HepG2 (cell line): ENCODE data around the gene MOK. TPM values are rescaled to one million over a fixed set of nuclear protein-coding genes. Genes with fewer than 3 reads are reported as not detected.

Experiments used
- AGO2 ChIP-seq: fragments of 200-400 bp; formaldehyde crosslinking; optimal IDR thresholded peaks from 2 replicates; pipeline ENCODE3; 2017; ENCODE audit warnings: mild to moderate bottlenecking, low read depth, low read length, moderate library complexity
- ATF7-NPFF ChIP-seq: sonication (generic); formaldehyde crosslinking; IDR thresholded peaks from 2 replicates; pipeline ENCODE4 v1.8.1; 2023; ENCODE audit warnings: mild to moderate bottlenecking, low read depth, missing genetic modification reagents, moderate library complexity
- BORCS8-MEF2B ChIP-seq: sonication (generic); formaldehyde crosslinking; IDR thresholded peaks from 2 replicates; pipeline ENCODE4 v1.8.0; 2022; ENCODE audit warnings: mild to moderate bottlenecking, missing genetic modification reagents
- BRCA1 ChIP-seq: sonication (generic); formaldehyde crosslinking; IDR thresholded peaks from 2 replicates; pipeline ENCODE4 v1.4.0; 2020; ENCODE audit warnings: missing genetic modification reagents
- FOXC1 ChIP-seq: sonication (generic); formaldehyde crosslinking; IDR thresholded peaks from 2 replicates; pipeline ENCODE4 v1.8.0; 2022; ENCODE audit warnings: mild to moderate bottlenecking, missing genetic modification reagents, borderline replicate concordance
- KAT7 ChIP-seq: IDR thresholded peaks from 2 replicates; pipeline ENCODE4 v1.6.1; 2018; ENCODE audit warnings: borderline replicate concordance, missing compliant biosample characterization
- MXD1 ChIP-seq: sonication (generic); formaldehyde crosslinking; IDR thresholded peaks from 2 replicates; pipeline ENCODE4 v1.4.0; 2020; ENCODE audit warnings: mild to moderate bottlenecking, missing genetic modification reagents
- MYC ChIP-seq: sonication (generic); formaldehyde crosslinking; IDR thresholded peaks from 2 replicates; pipeline ENCODE4 v1.9.0; 2021; ENCODE audit warnings: missing genetic modification reagents, borderline replicate concordance
- NFATC3 ChIP-seq: sonication (generic); formaldehyde crosslinking; IDR thresholded peaks from 2 replicates; pipeline ENCODE4 v1.5.1; 2020; ENCODE audit warnings: mild to moderate bottlenecking, missing genetic modification reagents
- NFKB2 ChIP-seq: sonication (generic); formaldehyde crosslinking; IDR thresholded peaks from 2 replicates; pipeline ENCODE4 v1.4.0; 2020; ENCODE audit warnings: missing genetic modification reagents, borderline replicate concordance
- REPIN1 ChIP-seq: sonication (generic); formaldehyde crosslinking; IDR thresholded peaks from 2 replicates; pipeline ENCODE4 v1.8.0; 2022; ENCODE audit warnings: missing genetic modification reagents, low read depth, mild to moderate bottlenecking, borderline replicate concordance
- RFX3 ChIP-seq: IDR thresholded peaks from 2 replicates; pipeline ENCODE4 v1.6.1; 2016; ENCODE audit warnings: missing biosample characterization, missing genetic modification reagents
- TAF15 ChIP-seq: fragments of 200-400 bp; formaldehyde crosslinking; IDR thresholded peaks from one replicate; pipeline ENCODE4 v1.6.1; 2018; ENCODE audit warnings: mild to moderate bottlenecking, low read depth, low read length; ENCODE audit not compliant: poor library complexity, severe bottlenecking
- TP53 ChIP-seq: sonication (generic); formaldehyde crosslinking; conservative IDR thresholded peaks from 2 replicates; pipeline ENCODE4 v1.4.0; 2020; ENCODE audit warnings: missing genetic modification reagents
- ZC3H13 ChIP-seq: sonication (generic); formaldehyde crosslinking; IDR thresholded peaks from 2 replicates; pipeline ENCODE4 v1.8.1; 2023; ENCODE audit warnings: mild to moderate bottlenecking, missing genetic modification reagents, moderate library complexity
- ZMYM4 ChIP-seq: sonication (generic); formaldehyde crosslinking; IDR thresholded peaks from 2 replicates; pipeline ENCODE4 v1.8.1; 2023; ENCODE audit warnings: mild to moderate bottlenecking, missing genetic modification reagents
- ZNF264 ChIP-seq: sonication (generic); formaldehyde crosslinking; IDR thresholded peaks from 2 replicates; pipeline ENCODE4 v1.4.0; 2020; ENCODE audit warnings: missing genetic modification reagents
- ZNF331 ChIP-seq: sonication (generic); formaldehyde crosslinking; IDR thresholded peaks from 2 replicates; pipeline ENCODE4 v1.4.0; 2020; ENCODE audit warnings: missing genetic modification reagents
- ZNF430 ChIP-seq: sonication (generic); formaldehyde crosslinking; IDR thresholded peaks from 2 replicates; pipeline ENCODE4 v1.9.0; 2021; ENCODE audit warnings: mild to moderate bottlenecking, missing genetic modification reagents
- ZNF558 ChIP-seq: sonication (generic); formaldehyde crosslinking; IDR thresholded peaks from 2 replicates; pipeline ENCODE4 v1.9.0; 2022; ENCODE audit warnings: mild to moderate bottlenecking, missing genetic modification reagents, borderline replicate concordance
- ZNF670 ChIP-seq: sonication (generic); formaldehyde crosslinking; IDR thresholded peaks from 2 replicates; pipeline ENCODE4 v1.8.0; 2022; ENCODE audit warnings: mild to moderate bottlenecking, missing genetic modification reagents, borderline replicate concordance
- ZSCAN12 ChIP-seq: sonication (generic); formaldehyde crosslinking; IDR thresholded peaks from 2 replicates; pipeline ENCODE4 v1.9.0; 2021; ENCODE audit warnings: mild to moderate bottlenecking, missing genetic modification reagents
- polyA plus RNA-seq, 8 experiments: library from polyadenylated mRNA; depleted of rRNA in 3 of 8; stranded (reverse) in 7 of 8; unstranded in 1 of 8; fragments of >200 nt; fragmentation: Illumina TruSeq in 4 of 8; extraction: Trizol in 4 of 8; gene quantifications; 2 replicates each; pipeline versions ENCODE4 v1.2.1 to v1.2.3, GENCODE V29; 2011 to 2016; ENCODE audit warnings: low read depth in 4 of 8, missing spikeins in 1 of 8, mixed read lengths in 1 of 8; ENCODE audit not compliant: insufficient read depth in 1 of 8
- total RNA-seq, 5 experiments: library from RNA; depleted of rRNA; stranded (reverse); fragments of >200 nt; fragmentation: Illumina TruSeq; extraction: Trizol; gene quantifications; 2 replicates each; pipeline ENCODE4 v1.2.3, GENCODE V29; 2016; ENCODE audit warnings: low read depth in 1 of 5
- TF ChIP-seq, protein P1 (sequence below): sonication (generic); formaldehyde crosslinking; IDR thresholded peaks from 2 replicates; pipeline ENCODE4 v1.9.0; 2022; ENCODE audit warnings: low read depth, missing genetic modification reagents
- TF ChIP-seq, protein P2 (sequence below): IDR thresholded peaks from 2 replicates; pipeline ENCODE4 v1.6.1; 2016; ENCODE audit warnings: missing compliant biosample characterization, missing genetic modification reagents, borderline replicate concordance

MOK gene
- total and polyA plus RNA-seq, 2 of the 13 experiments (the other 11 are each of a cell fraction or from before 2014, with no cell fraction given): 15.3 to 16.9 TPM

- TF ChIP-seq, protein P1, sequence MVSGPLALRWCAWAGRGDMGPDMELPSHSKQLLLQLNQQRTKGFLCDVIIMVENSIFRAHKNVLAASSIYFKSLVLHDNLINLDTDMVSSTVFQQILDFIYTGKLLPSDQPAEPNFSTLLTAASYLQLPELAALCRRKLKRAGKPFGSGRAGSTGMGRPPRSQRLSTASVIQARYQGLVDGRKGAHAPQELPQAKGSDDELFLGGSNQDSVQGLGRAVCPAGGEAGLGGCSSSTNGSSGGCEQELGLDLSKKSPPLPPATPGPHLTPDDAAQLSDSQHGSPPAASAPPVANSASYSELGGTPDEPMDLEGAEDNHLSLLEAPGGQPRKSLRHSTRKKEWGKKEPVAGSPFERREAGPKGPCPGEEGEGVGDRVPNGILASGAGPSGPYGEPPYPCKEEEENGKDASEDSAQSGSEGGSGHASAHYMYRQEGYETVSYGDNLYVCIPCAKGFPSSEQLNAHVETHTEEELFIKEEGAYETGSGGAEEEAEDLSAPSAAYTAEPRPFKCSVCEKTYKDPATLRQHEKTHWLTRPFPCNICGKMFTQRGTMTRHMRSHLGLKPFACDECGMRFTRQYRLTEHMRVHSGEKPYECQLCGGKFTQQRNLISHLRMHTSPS: no peak
- TF ChIP-seq ZNF558 (CRISPR knock-in tag) (0 out of 2 replicates have a peak, but pooled peaks have one; percentile 41), ZSCAN12 (CRISPR knock-in tag) (no peak), NFATC3 (CRISPR knock-in tag) (no peak), REPIN1 (CRISPR knock-in tag) (peak; percentile 9; the same call in 1 of the 2 replicates), RFX3 (CRISPR knock-in tag) (0 out of 2 replicates have a peak, but pooled peaks have one; percentile 7), ZNF430 (CRISPR knock-in tag) (peak; percentile 60; the same call in 1 of the 2 replicates), ATF7-NPFF (CRISPR knock-in tag) (0 out of 2 replicates have a peak, but pooled peaks have one; percentile 40), TAF15 (peak; percentile 71), NFKB2 (CRISPR knock-in tag) (peak; percentile 76; the same call in 1 of the 2 replicates), ZMYM4 (CRISPR knock-in tag) (peak; percentile 48; the same call in 1 of the 2 replicates), MYC (CRISPR knock-in tag) (peak; percentile 61; the same call in 1 of the 2 replicates), ZC3H13 (CRISPR knock-in tag) (0 out of 2 replicates have a peak, but pooled peaks have one; percentile 15), BORCS8-MEF2B (CRISPR knock-in tag) (no peak; the same call in 1 of the 2 replicates), MXD1 (CRISPR knock-in tag) (peak; percentile 46; the same call in 1 of the 2 replicates), ZNF264 (CRISPR knock-in tag) (peak; percentile 72; the same call in 1 of the 2 replicates), TP53 (CRISPR knock-in tag) (no peak), BRCA1 (CRISPR knock-in tag) (0 out of 2 replicates have a peak, but pooled peaks have one; percentile 30), KAT7 (CRISPR knock-in tag) (peak; percentile 82; the same call in 1 of the 2 replicates), AGO2 (no peak), ZNF670 (CRISPR knock-in tag) (peak; percentile 72; the same call in 1 of the 2 replicates), ZNF331 (CRISPR knock-in tag) (peak; percentile 75), FOXC1 (CRISPR knock-in tag) (peak; percentile 27; the same call in 1 of the 2 replicates)
- TF ChIP-seq, protein P2, sequence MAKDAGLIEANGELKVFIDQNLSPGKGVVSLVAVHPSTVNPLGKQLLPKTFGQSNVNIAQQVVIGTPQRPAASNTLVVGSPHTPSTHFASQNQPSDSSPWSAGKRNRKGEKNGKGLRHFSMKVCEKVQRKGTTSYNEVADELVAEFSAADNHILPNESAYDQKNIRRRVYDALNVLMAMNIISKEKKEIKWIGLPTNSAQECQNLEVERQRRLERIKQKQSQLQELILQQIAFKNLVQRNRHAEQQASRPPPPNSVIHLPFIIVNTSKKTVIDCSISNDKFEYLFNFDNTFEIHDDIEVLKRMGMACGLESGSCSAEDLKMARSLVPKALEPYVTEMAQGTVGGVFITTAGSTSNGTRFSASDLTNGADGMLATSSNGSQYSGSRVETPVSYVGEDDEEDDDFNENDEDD (CRISPR knock-in tag): peak; percentile 11; the same call in 1 of the 2 replicates
These were observed 12.0 kb upstream of the MOK start (continued) for GRCh38 chr14:102316743-102317563.
